Dendritic cell treated with granulocyte-macrophage colony-stimulating factor and Interleukin-4, amounts not matched to agents 40 ng/mL and 50 ng/mL, for 4 days (primary cell): ENCODE results near the gene PLCB4.
"Not testable (repeated sequence)": the region's sequence is repeated elsewhere in the genome, so short reads cannot be mapped to it uniquely, and the experiment has no call there.

Source experiments
- H3K27ac Mint-ChIP-seq: one replicate; pipeline ENCODE4 v1.8.0; 2022; ENCODE audit warnings: mild to moderate bottlenecking, mixed read lengths
- H3K27me3 Mint-ChIP-seq: one replicate; pipeline ENCODE4 v1.8.0; 2022; ENCODE audit warnings: mild to moderate bottlenecking, mixed read lengths
- H3K36me3 Mint-ChIP-seq: one replicate; pipeline ENCODE4 v1.8.0; 2022; ENCODE audit warnings: low read depth, mixed read lengths
- H3K4me1 Mint-ChIP-seq: one replicate; pipeline ENCODE4 v1.8.0; 2022; ENCODE audit warnings: low read depth, mixed read lengths
- H3K4me3 Mint-ChIP-seq: one replicate; pipeline ENCODE4 v1.8.0; 2022; ENCODE audit warnings: mild to moderate bottlenecking, moderate library complexity, mixed read lengths
- H3K9me3 Mint-ChIP-seq: one replicate; pipeline ENCODE4 v1.8.0; 2022; ENCODE audit warnings: mixed read lengths
- intact Hi-C: fragments of 100-400 bp; cut with micrococcal nuclease; formaldehyde crosslinking; loops from one replicate; pipeline ENCODE4 v1.15.0; 2022

The PLCB4 gene

GRCh38 chr20:9038791-9039535, 29.9 kb upstream of the PLCB4 start:
- H3K9me3 Mint-ChIP-seq, result no peaks in the 10 kb centered on the region
- H3K27ac Mint-ChIP-seq, result no peak overlapping the region
- H3K36me3 Mint-ChIP-seq, result no peaks in the 10 kb centered on the region
- no peak overlapping the region for H3K4me3 Mint-ChIP-seq
- H3K27me3 Mint-ChIP-seq, result no peaks in the 10 kb centered on the region
- intact Hi-C loops, result no loop called here
- H3K4me1 Mint-ChIP-seq, result no peaks in the 10 kb centered on the region

- no peaks in the 10 kb centered on the region for H3K27me3 Mint-ChIP-seq
- no peak overlapping the region for H3K4me3 Mint-ChIP-seq
- H3K36me3 Mint-ChIP-seq, result no peaks in the 10 kb centered on the region
- H3K9me3 Mint-ChIP-seq, result no peaks in the 10 kb centered on the region
- intact Hi-C loops, result no loop called here
- H3K4me1 Mint-ChIP-seq, result no peaks in the 10 kb centered on the region
- H3K27ac Mint-ChIP-seq, result no peak overlapping the region
Measured at GRCh38 chr20:9040863-9041524, 27.9 kb upstream of the PLCB4 start.

GRCh38 chr20:9043364-9043763, 25.5 kb upstream of the PLCB4 start:
- intact Hi-C loops, result no loop called here
- Mint-ChIP-seq H3K27me3 (no peaks in the 10 kb centered on the region), H3K9me3 (peaks cover 8% of the 10 kb centered on the region), H3K4me3 (no peak overlapping the region), H3K36me3 (no peaks in the 10 kb centered on the region), H3K27ac (no peak overlapping the region), H3K4me1 (no peaks in the 10 kb centered on the region)

- intact Hi-C loops, H3K27ac Mint-ChIP-seq, H3K4me1 Mint-ChIP-seq, H3K4me3 Mint-ChIP-seq, H3K9me3 Mint-ChIP-seq, H3K27me3 Mint-ChIP-seq, H3K36me3 Mint-ChIP-seq: not testable (repeated sequence)
Measured at GRCh38 chr20:9047928-9048327, 21.0 kb upstream of the PLCB4 start.

GRCh38 chr20:9051508-9051907, 17.4 kb upstream of the PLCB4 start:
- H3K27me3 Mint-ChIP-seq, result no peaks in the 10 kb centered on the region
- intact Hi-C loops, result no loop called here

GRCh38 chr20:9052136-9052535, 16.8 kb upstream of the PLCB4 start:
- H3K9me3 Mint-ChIP-seq, result peaks cover 8% of the 10 kb centered on the region
- no peaks in the 10 kb centered on the region for H3K27me3 Mint-ChIP-seq
- H3K4me3 Mint-ChIP-seq, result no peak overlapping the region
- H3K36me3 Mint-ChIP-seq, result no peaks in the 10 kb centered on the region
- peaks cover 13% of the 10 kb centered on the region for H3K4me1 Mint-ChIP-seq
- H3K27ac Mint-ChIP-seq, result no peak overlapping the region
- intact Hi-C loops, result no loop called here

More at GRCh38 chr20:9051508-9051907, 17.4 kb upstream of the PLCB4 start:
- H3K4me1 Mint-ChIP-seq, result peaks cover 13% of the 10 kb centered on the region
- no peaks in the 10 kb centered on the region for H3K36me3 Mint-ChIP-seq
- no peak overlapping the region for H3K4me3 Mint-ChIP-seq
- peaks cover 8% of the 10 kb centered on the region for H3K9me3 Mint-ChIP-seq
- H3K27ac Mint-ChIP-seq, result no peak overlapping the region

GRCh38 chr20:9053108-9053507, 15.8 kb upstream of the PLCB4 start:
- Mint-ChIP-seq H3K4me1 (peaks cover 13% of the 10 kb centered on the region), H3K36me3 (no peaks in the 10 kb centered on the region)
- intact Hi-C loops, result no loop called here

GRCh38 chr20:9054176-9054575, 14.7 kb upstream of the PLCB4 start:
- Mint-ChIP-seq H3K36me3 (no peaks in the 10 kb centered on the region), H3K9me3 (no peaks in the 10 kb centered on the region), H3K27me3 (no peaks in the 10 kb centered on the region), H3K27ac (no peak overlapping the region), H3K4me1 (peaks cover 13% of the 10 kb centered on the region), H3K4me3 (no peak overlapping the region)
- intact Hi-C loops, result no loop called here

More at GRCh38 chr20:9053108-9053507, 15.8 kb upstream of the PLCB4 start:
- H3K27ac Mint-ChIP-seq, result no peak overlapping the region
- no peak overlapping the region for H3K4me3 Mint-ChIP-seq
- H3K27me3 Mint-ChIP-seq, result no peaks in the 10 kb centered on the region
- peaks cover 3% of the 10 kb centered on the region for H3K9me3 Mint-ChIP-seq

- Mint-ChIP-seq H3K4me1 (no peaks in the 10 kb centered on the region), H3K27me3 (no peaks in the 10 kb centered on the region), H3K4me3 (no peak overlapping the region), H3K36me3 (no peaks in the 10 kb centered on the region), H3K9me3 (no peaks in the 10 kb centered on the region), H3K27ac (no peak overlapping the region)
- intact Hi-C loops, result no loop called here
Measured at GRCh38 chr20:9059931-9060330, 9.0 kb upstream of the PLCB4 start.

- H3K36me3 Mint-ChIP-seq, result no peaks in the 10 kb centered on the region
- H3K4me3 Mint-ChIP-seq, result no peak overlapping the region
- H3K27me3 Mint-ChIP-seq, result no peaks in the 10 kb centered on the region
- no peak overlapping the region for H3K27ac Mint-ChIP-seq
- no peaks in the 10 kb centered on the region for H3K9me3 Mint-ChIP-seq
- no peaks in the 10 kb centered on the region for H3K4me1 Mint-ChIP-seq
- intact Hi-C loops, result no loop called here
Measured at GRCh38 chr20:9061434-9061833, 7.5 kb upstream of the PLCB4 start.

GRCh38 chr20:9062066-9062465, 6.8 kb upstream of the PLCB4 start:
- Mint-ChIP-seq H3K4me3 (no peak overlapping the region), H3K27me3 (peaks cover 5% of the 10 kb centered on the region), H3K4me1 (no peaks in the 10 kb centered on the region), H3K27ac (no peak overlapping the region), H3K36me3 (no peaks in the 10 kb centered on the region), H3K9me3 (no peaks in the 10 kb centered on the region)
- intact Hi-C loops, result no loop called here

- H3K27ac Mint-ChIP-seq, result no peak overlapping the region
- H3K4me1 Mint-ChIP-seq, result peaks cover 7% of the 10 kb centered on the region
- no peaks in the 10 kb centered on the region for H3K36me3 Mint-ChIP-seq
- H3K9me3 Mint-ChIP-seq, result no peaks in the 10 kb centered on the region
- H3K27me3 Mint-ChIP-seq, result peaks cover 36% of the 10 kb centered on the region
- intact Hi-C loops, result no loop called here
- H3K4me3 Mint-ChIP-seq, result no peak overlapping the region
Measured at GRCh38 chr20:9066191-9066590, 2.7 kb upstream of the PLCB4 start.

- Mint-ChIP-seq H3K36me3 (no peaks in the 10 kb centered on the region), H3K4me1 (peaks cover 7% of the 10 kb centered on the region), H3K27me3 (peaks cover 36% of the 10 kb centered on the region), H3K4me3 (no peak overlapping the region), H3K9me3 (no peaks in the 10 kb centered on the region), H3K27ac (no peak overlapping the region)
- intact Hi-C loops, result no loop called here
Measured at GRCh38 chr20:9068233-9068801, 570 bp upstream of the PLCB4 start.

GRCh38 chr20:9070304-9070703, 1.4 kb downstream of the PLCB4 start:
- H3K4me3 Mint-ChIP-seq, result no peak overlapping the region
- intact Hi-C loops, result no loop called here
- H3K9me3 Mint-ChIP-seq, result no peaks in the 10 kb centered on the region
- H3K27me3 Mint-ChIP-seq, result peaks cover 36% of the 10 kb centered on the region
- no peak overlapping the region for H3K27ac Mint-ChIP-seq
- peaks cover 7% of the 10 kb centered on the region for H3K4me1 Mint-ChIP-seq
- H3K36me3 Mint-ChIP-seq, result no peaks in the 10 kb centered on the region
